OCI-LY7 (cell line): ENCODE results near the gene CATSPERZ. TPM values are rescaled to one million over a fixed set of nuclear protein-coding genes. Genes with fewer than 3 reads are reported as not detected.

ENCODE experiments used
- BruUV-seq: library from RNA; stranded (reverse); fragments of 400-500 nt; replicated peaks from 2 replicates; lab custom pipeline; 2021; lab: Mats Ljungman, UMichigan
- CTCF ChIA-PET: fragments of 300-600 bp; sonication (Branson Sonifier 250); formaldehyde crosslinking; loops from one replicate; lab custom pipeline; 2022; ENCODE audit warnings: antibody characterized with exemption; ENCODE audit not compliant: unreplicated experiment; lab: Charles Lee
- POLR2A ChIA-PET: fragments of 300-600 bp; sonication (Branson Sonifier 250); formaldehyde crosslinking; loops from one replicate; lab custom pipeline; 2022; ENCODE audit warnings: antibody characterized with exemption; lab: Charles Lee
- DNase-seq: peaks from one replicate; pipeline ENCODE4 v3.0.0-alpha.2; 2015; ENCODE audit warnings: low spot score
- H2AFZ ChIP-seq: fragments of 200-600 bp; sonication (generic), shearing (Covaris generic); 2 replicates; pipeline ENCODE4 v1.6.1; 2014; ENCODE audit warnings: mild to moderate bottlenecking, antibody characterized with exemption, low read length, moderate library complexity
- H3K27ac ChIP-seq: fragments of 200-600 bp; sonication (generic); 2 replicates; pipeline ENCODE4 v1.5.1; 2014; ENCODE audit warnings: mixed run types, low read depth, mild to moderate bottlenecking, moderate library complexity, low read length, inconsistent platforms; ENCODE audit not compliant: poor library complexity, severe bottlenecking
- H3K36me3 ChIP-seq: fragments of 200-600 bp; sonication (generic); 2 replicates; pipeline ENCODE4 v1.6.1; 2014; ENCODE audit warnings: mild to moderate bottlenecking, antibody characterized with exemption, low read length, moderate library complexity, mixed read lengths; ENCODE audit not compliant: insufficient read depth
- H3K4me1 ChIP-seq: fragments of 200-600 bp; sonication (generic); 2 replicates; pipeline ENCODE4 v1.5.1; 2014; ENCODE audit warnings: mild to moderate bottlenecking, low read length; ENCODE audit not compliant: insufficient read depth, poor library complexity, severe bottlenecking
- H3K4me2 ChIP-seq: fragments of 200-600 bp; sonication (generic); 2 replicates; pipeline ENCODE4 v1.6.1; 2014; ENCODE audit warnings: mild to moderate bottlenecking, low read length
- H3K4me3 ChIP-seq: fragments of 200-600 bp; sonication (generic); 2 replicates; pipeline ENCODE4 v1.5.1; 2014; ENCODE audit warnings: mild to moderate bottlenecking, low read depth, low read length; ENCODE audit not compliant: poor library complexity, severe bottlenecking
- H3K79me2 ChIP-seq: fragments of 200-600 bp; sonication (generic); 2 replicates; pipeline ENCODE4 v1.6.1; 2016; ENCODE audit warnings: low read depth, mild to moderate bottlenecking, low read length, moderate library complexity, mixed read lengths; ENCODE audit not compliant: insufficient read depth
- H3K9me2 ChIP-seq: fragments of 200-600 bp; sonication (generic); 2 replicates; pipeline ENCODE4 v1.6.1; 2016; ENCODE audit warnings: mild to moderate bottlenecking, low read length, mixed read lengths; ENCODE audit not compliant: insufficient read depth
- H3K9me3 ChIP-seq: fragments of 200-600 bp; sonication (generic); 2 replicates; pipeline ENCODE4 v1.6.1; 2014; ENCODE audit warnings: mild to moderate bottlenecking, mixed run types, low read length, mixed read lengths
- H4K20me1 ChIP-seq: fragments of 200-600 bp; sonication (generic); 2 replicates; pipeline ENCODE4 v1.6.1; 2014; ENCODE audit warnings: mild to moderate bottlenecking, antibody characterized with exemption, low read length, moderate library complexity, mixed read lengths; ENCODE audit not compliant: insufficient read depth
- CTCF ChIP-seq: fragments of 200-600 bp; sonication (generic); conservative IDR thresholded peaks from 2 replicates; pipeline ENCODE4 v1.5.1; 2014; ENCODE audit warnings: mild to moderate bottlenecking, antibody characterized with exemption, low read length, moderate library complexity, mixed read lengths
- EZH2phosphoT487 ChIP-seq: fragments of 200-600 bp; sonication (generic); IDR thresholded peaks from 2 replicates; pipeline ENCODE4 v1.6.1; 2018; ENCODE audit warnings: low read depth, borderline replicate concordance, mild to moderate bottlenecking, mixed run types, antibody characterized with exemption, low read length, moderate library complexity, mixed read lengths
- intact Hi-C: fragments of 100-400 bp; cut with micrococcal nuclease; formaldehyde crosslinking; loops from one replicate; pipeline ENCODE4 v1.10.0; 2022; ENCODE audit not compliant: unreplicated experiment
- total RNA-seq, 2 experiments: library from RNA; depleted of rRNA in 1 of 2; stranded (reverse); fragments of >200 nt in 1 of 2; shearing (Covaris generic) in 1 of 2; gene quantifications; 2 replicates each; pipeline ENCODE4 v1.2.3, GENCODE V29; 2014 to 2022

The CATSPERZ gene
- total RNA-seq, 2 experiments from 2014 or later, result 0.38 TPM; not detected in 1

GRCh38 chr11:64287676-64288352 lies 12.3 kb upstream of the CATSPERZ start:
- H2AFZ ChIP-seq, result no peak overlapping the region
- POLR2A ChIA-PET, result no interaction called here
- DNase-seq, result no peak
- no peak overlapping the region for H3K27ac ChIP-seq
- intact Hi-C loops, result loop anchor here (5.0 kb wide), 1 partner anchor 86 kb away; no protein-coding TSS in a partner anchor
- CTCF ChIA-PET, result no interaction called here
- BruUV-seq, result no TSS peak
- H3K9me3 ChIP-seq, result no peaks in the 10 kb centered on the region
- H3K4me2 ChIP-seq, result no peak overlapping the region
- H3K79me2 ChIP-seq, result no peaks in the 10 kb centered on the region
- no peak overlapping the region for H3K4me3 ChIP-seq
- H4K20me1 ChIP-seq, result no peaks in the 10 kb centered on the region
- H3K9me2 ChIP-seq, result no peaks in the 10 kb centered on the region
- TF ChIP-seq EZH2phosphoT487 (no peak), CTCF (no peak)
- H3K36me3 ChIP-seq, result no peaks in the 10 kb centered on the region
- H3K4me1 ChIP-seq, result peaks cover 14% of the 10 kb centered on the region

GRCh38 chr11:64288353-64288750 lies 11.8 kb upstream of the CATSPERZ start:
- TF ChIP-seq EZH2phosphoT487 (no peak), CTCF (no peak)
- H3K4me1 ChIP-seq, result peaks cover 14% of the 10 kb centered on the region
- no peaks in the 10 kb centered on the region for H3K79me2 ChIP-seq
- no peak for DNase-seq
- ChIA-PET CTCF (interaction anchor here (0.6 kb wide), 1 partner anchor 19 kb away, joined by 7 read pairs; no protein-coding TSS in a partner anchor), POLR2A (no interaction called here)
- BruUV-seq, result no TSS peak
- no peaks in the 10 kb centered on the region for H4K20me1 ChIP-seq
- no peak overlapping the region for H2AFZ ChIP-seq
- no peaks in the 10 kb centered on the region for H3K9me2 ChIP-seq
- intact Hi-C loops, result loop anchor here (5.0 kb wide), 1 partner anchor 86 kb away; no protein-coding TSS in a partner anchor
- H3K36me3 ChIP-seq, result no peaks in the 10 kb centered on the region
- H3K27ac ChIP-seq, result no peak overlapping the region
- H3K4me2 ChIP-seq, result no peak overlapping the region
- H3K4me3 ChIP-seq, result no peak overlapping the region
- no peaks in the 10 kb centered on the region for H3K9me3 ChIP-seq

GRCh38 chr11:64289002-64289564 lies 11.1 kb upstream of the CATSPERZ start:
- Histone ChIP-seq H2AFZ (no peak overlapping the region), H3K79me2 (no peaks in the 10 kb centered on the region), H4K20me1 (no peaks in the 10 kb centered on the region), H3K9me3 (no peaks in the 10 kb centered on the region), H3K27ac (no peak overlapping the region), H3K4me3 (no peak overlapping the region), H3K4me2 (no peak overlapping the region), H3K4me1 (peaks cover 10% of the 10 kb centered on the region), H3K36me3 (no peaks in the 10 kb centered on the region), H3K9me2 (no peaks in the 10 kb centered on the region)
- CTCF ChIA-PET, result interaction anchor here (0.6 kb wide), 1 partner anchor 20 kb away, joined by 7 read pairs; no protein-coding TSS in a partner anchor
- BruUV-seq, result no TSS peak
- intact Hi-C loops, result loop anchor here (5.0 kb wide), 1 partner anchor 87 kb away; no protein-coding TSS in a partner anchor
- no peak for DNase-seq
- POLR2A ChIA-PET, result no interaction called here
- no peak for TF ChIP-seq EZH2phosphoT487
- TF ChIP-seq CTCF, result no peak
